Neural cell (in vitro differentiated cells): Measurements from ENCODE around the gene RUNDC3A. TPM values are rescaled to one million over a fixed set of nuclear protein-coding genes. Genes with fewer than 3 reads are reported as not detected.

Source experiments
- H2AFZ ChIP-seq: fragments of 200-600, 300-800 bp; sonication (generic), shearing (Covaris generic); 2 replicates; pipeline ENCODE4 v1.6.0; 2014; ENCODE audit warnings: low read depth, mild to moderate bottlenecking, antibody characterized with exemption, low read length, moderate library complexity
- H3F3A ChIP-seq: fragments of 200-600 bp; shearing (Covaris generic); 2 replicates; pipeline ENCODE4 v1.6.1; 2016; ENCODE audit warnings: mild to moderate bottlenecking, moderate library complexity, mixed read lengths, antibody characterized with exemption, low read length; ENCODE audit not compliant: insufficient read depth, poor library complexity, severe bottlenecking
- H3K27ac ChIP-seq: fragments of 200-600, 300-800 bp; sonication (generic), shearing (Covaris generic); 2 replicates; pipeline ENCODE4 v1.5.1; 2014; ENCODE audit warnings: mild to moderate bottlenecking, low read length, moderate library complexity
- H3K27me3 ChIP-seq: fragments of 300-800, 200-600 bp; sonication (generic), shearing (Covaris generic); 2 replicates; pipeline ENCODE4 v1.6.0; 2014; ENCODE audit warnings: mild to moderate bottlenecking, low read depth, low read length, moderate library complexity; ENCODE audit not compliant: insufficient read depth
- H3K36me3 ChIP-seq: fragments of 300-800, 200-600 bp; sonication (generic), shearing (Covaris generic); 2 replicates; pipeline ENCODE4 v1.5.1; 2014; ENCODE audit warnings: mild to moderate bottlenecking, antibody characterized with exemption, low read length, moderate library complexity; ENCODE audit not compliant: insufficient read depth
- H3K4me2 ChIP-seq: fragments of 300-800, 200-600 bp; sonication (generic), shearing (Covaris generic); 2 replicates; pipeline ENCODE4 v1.6.0; 2014; ENCODE audit warnings: mild to moderate bottlenecking, low read length
- H3K4me3 ChIP-seq: fragments of 300-800, 200-600 bp; sonication (generic), shearing (Covaris generic); 2 replicates; pipeline ENCODE4 v1.5.1; 2014; ENCODE audit warnings: mild to moderate bottlenecking, low read length, moderate library complexity
- H3K79me2 ChIP-seq: fragments of 200-600 bp; shearing (Covaris generic); replicated peaks from 2 replicates; pipeline ENCODE4 v1.6.0; 2014; ENCODE audit warnings: mild to moderate bottlenecking, low read length, moderate library complexity; ENCODE audit not compliant: insufficient read depth
- H3K9ac ChIP-seq: fragments of 300-800, 200-600 bp; sonication (generic), shearing (Covaris generic); 2 replicates; pipeline ENCODE4 v1.6.1; 2016; ENCODE audit warnings: mild to moderate bottlenecking, low read length, mixed read lengths
- H3K9me2 ChIP-seq: fragments of 200-600 bp; shearing (Covaris generic); 2 replicates; pipeline ENCODE4 v1.6.1; 2016; ENCODE audit warnings: mild to moderate bottlenecking, low read length, mixed read lengths; ENCODE audit not compliant: insufficient read depth
- H3K9me3 ChIP-seq: fragments of 200-600, 300-800 bp; sonication (generic), shearing (Covaris generic); 2 replicates; pipeline ENCODE4 v1.6.1; 2016; ENCODE audit warnings: mild to moderate bottlenecking, mixed run types, low read length, moderate library complexity, mixed read lengths
- H4K20me1 ChIP-seq: fragments of 200-600 bp; shearing (Covaris generic); 2 replicates; pipeline ENCODE4 v1.6.1; 2016; ENCODE audit warnings: mild to moderate bottlenecking, mixed run types; ENCODE audit not compliant: insufficient read depth
- CTCF ChIP-seq: fragments of 450-650 bp; IDR thresholded peaks from 2 replicates; pipeline ENCODE4 v1.5.1; 2014; ENCODE audit warnings: antibody characterized with exemption, mild to moderate bottlenecking, moderate library complexity; ENCODE audit not compliant: poor library complexity, severe bottlenecking
- EP300 ChIP-seq: fragments of 450-650 bp; conservative IDR thresholded peaks from 2 replicates; pipeline ENCODE4 v1.6.1; 2014; ENCODE audit warnings: antibody characterized with exemption, mild to moderate bottlenecking, moderate library complexity; ENCODE audit not compliant: poor library complexity, severe bottlenecking
- EZH2 ChIP-seq: fragments of 200-600, 300-800 bp; shearing (Covaris generic), sonication (generic); IDR thresholded peaks from 2 replicates; pipeline ENCODE4 v1.6.1; 2014; ENCODE audit warnings: antibody characterized with exemption, low read length, borderline replicate concordance, mild to moderate bottlenecking; ENCODE audit not compliant: insufficient read depth, poor library complexity, severe bottlenecking
- MXI1 ChIP-seq: fragments of 450-650 bp; conservative IDR thresholded peaks from 2 replicates; pipeline ENCODE4 v1.6.1; 2014; ENCODE audit warnings: antibody characterized with exemption, mild to moderate bottlenecking; ENCODE audit not compliant: poor library complexity, severe bottlenecking
- POLR2AphosphoS5 ChIP-seq: IDR thresholded peaks from 2 replicates; pipeline ENCODE4 v1.6.1; 2012
- RAD21 ChIP-seq: fragments of 450-650 bp; conservative IDR thresholded peaks from 2 replicates; pipeline ENCODE4 v1.6.1; 2014; ENCODE audit warnings: antibody characterized with exemption, mild to moderate bottlenecking, moderate library complexity
- REST ChIP-seq: IDR thresholded peaks from 2 replicates; pipeline ENCODE4 v1.6.1; 2012; ENCODE audit warnings: borderline replicate concordance
- SMC3 ChIP-seq: fragments of 450-650 bp; conservative IDR thresholded peaks from 2 replicates; pipeline ENCODE4 v1.6.1; 2014; ENCODE audit warnings: antibody characterized with exemption, mild to moderate bottlenecking, moderate library complexity; ENCODE audit not compliant: poor library complexity
- TAF1 ChIP-seq: IDR thresholded peaks from 2 replicates; pipeline ENCODE4 v1.6.1; 2012; ENCODE audit warnings: low read depth
- polyA plus RNA-seq: library from polyadenylated mRNA; depleted of rRNA; stranded (reverse); fragments of >200 nt; gene quantifications from 2 replicates; pipeline ENCODE4 v1.2.3, GENCODE V29; 2014

RUNDC3A gene
- polyA plus RNA-seq, 1 donor from 2014 or later: 279 TPM

- H3K27ac ChIP-seq: no peak overlapping the region
- no peaks in the 10 kb centered on the region for H3K9me3 ChIP-seq
- H4K20me1 ChIP-seq: no peaks in the 10 kb centered on the region
- no peaks in the 10 kb centered on the region for H3K36me3 ChIP-seq
- no peak overlapping the region for H2AFZ ChIP-seq
- H3K27me3 ChIP-seq: no peaks in the 10 kb centered on the region
- H3K9ac ChIP-seq: no peak overlapping the region
- no peak for TF ChIP-seq EZH2
- TF ChIP-seq CTCF: no peak
- TF ChIP-seq REST: no peak
- no peak for TF ChIP-seq TAF1
- TF ChIP-seq SMC3: no peak
- no peak for TF ChIP-seq POLR2AphosphoS5
- TF ChIP-seq RAD21: no peak
- no peak for TF ChIP-seq MXI1
- TF ChIP-seq EP300: no peak
- H3F3A ChIP-seq: no peaks in the 10 kb centered on the region
- no peaks in the 10 kb centered on the region for H3K79me2 ChIP-seq
- no peaks in the 10 kb centered on the region for H3K9me2 ChIP-seq
- no peak overlapping the region for H3K4me3 ChIP-seq
- no peak overlapping the region for H3K4me2 ChIP-seq
Observed at GRCh38 chr17:44279666-44280391, 28.6 kb upstream of the RUNDC3A start.

GRCh38 chr17:44280392-44280937 lies 27.9 kb upstream of the RUNDC3A start:
- H4K20me1 ChIP-seq: no peaks in the 10 kb centered on the region
- H3K4me3 ChIP-seq: no peak overlapping the region
- no peak overlapping the region for H3K27ac ChIP-seq
- H3K9me3 ChIP-seq: no peaks in the 10 kb centered on the region
- no peaks in the 10 kb centered on the region for H3K9me2 ChIP-seq
- no peak for TF ChIP-seq EP300
- H3K79me2 ChIP-seq: no peaks in the 10 kb centered on the region
- H3K27me3 ChIP-seq: no peaks in the 10 kb centered on the region
- no peaks in the 10 kb centered on the region for H3F3A ChIP-seq
- H2AFZ ChIP-seq: no peak overlapping the region
- H3K9ac ChIP-seq: no peak overlapping the region
- H3K4me2 ChIP-seq: no peak overlapping the region
- no peaks in the 10 kb centered on the region for H3K36me3 ChIP-seq
